Kidney (tissue), 14 donors: ENCODE results near the gene MLN. TPM values are rescaled to one million over a fixed set of nuclear protein-coding genes. Genes with fewer than 3 reads are reported as not detected.

Experiments used
- DNase-seq, 5 donors: peaks; one replicate each; pipeline ENCODE4 v3.0.0-alpha.2; 2013 to 2020
- FAIRE-seq: peaks from 2 replicates; lab custom pipeline; 2012; peaks lifted over from hg19 to GRCh38; lab: Jason Lieb, UNC
- H3K27ac ChIP-seq, 2 donors: one replicate each; pipeline ENCODE4 v1.7.0; 2013; ENCODE audit warnings: low read depth in 2 of 2, low read length in 2 of 2, inconsistent platforms in 1 of 2
- H3K27me3 ChIP-seq: one replicate; pipeline ENCODE4 v1.7.1; 2013; ENCODE audit warnings: low read length, inconsistent platforms; ENCODE audit not compliant: control insufficient read depth, insufficient read depth
- H3K36me3 ChIP-seq, 3 donors: one replicate each; pipeline versions ENCODE4 v1.7.0 to v1.7.1; 2013; ENCODE audit warnings: low read length in 3 of 3, control low read depth in 1 of 3, inconsistent platforms in 1 of 3; ENCODE audit not compliant: insufficient read depth in 3 of 3, control insufficient read depth in 2 of 3
- H3K4me1 ChIP-seq, 3 donors: one replicate each; pipeline versions ENCODE4 v1.7.0 to v1.7.1; 2013; ENCODE audit warnings: low read length in 3 of 3, inconsistent platforms in 1 of 3, low read depth in 1 of 3; ENCODE audit not compliant: control insufficient read depth in 2 of 3, insufficient read depth in 2 of 3
- H3K4me3 ChIP-seq, 3 donors: one replicate each; pipeline versions ENCODE4 v1.7.0 to v1.8.1; 2013; ENCODE audit warnings: low read length in 3 of 3, control low read depth in 1 of 3, inconsistent platforms in 1 of 3
- H3K9ac ChIP-seq, 3 donors: one replicate each; pipeline versions ENCODE4 v1.7.0 to v1.7.1; 2013; ENCODE audit warnings: low read length in 3 of 3, control low read depth in 1 of 3, inconsistent platforms in 1 of 3
- H3K9me3 ChIP-seq, 3 donors: one replicate each; pipeline versions ENCODE4 v1.7.0 to v1.7.1; 2013; ENCODE audit warnings: low read length in 3 of 3, control low read depth in 1 of 3, inconsistent platforms in 1 of 3; ENCODE audit not compliant: control insufficient read depth in 2 of 3, insufficient read depth in 1 of 3
- intact Hi-C: fragments of 100-400 bp; cut with DNase I; formaldehyde crosslinking; loops from one replicate; pipeline ENCODE4 v1.11.1; 2022
- polyA plus RNA-seq: library from polyadenylated mRNA; stranded (reverse); fragments of 350-450 nt; fragmentation: Illumina TruSeq; extraction: RNeasy Lipid Tissue Mini Kit (QIAGEN cat#74804); gene quantifications from one replicate; pipeline ENCODE4 v1.2.3, GENCODE V29; 2014; ENCODE audit warnings: low read depth, low replicate concordance; ENCODE audit not compliant: insufficient read depth
- total RNA-seq: library from RNA; stranded (reverse); fragmentation: NEBNext Ultra II Directional; extraction: Animal tissue kit (Norgen Biotek cat#: 25700); gene quantifications from one replicate; pipeline ENCODE4 v1.2.1, GENCODE V29; 2021
- TF ChIP-seq, protein P1 (sequence below): IDR thresholded peaks from 3 replicates; pipeline ENCODE4 v1.5.1; 2012; ENCODE audit warnings: mild to moderate bottlenecking, moderate library complexity, borderline replicate concordance; ENCODE audit not compliant: insufficient read depth; ENCODE audit errors: extremely low read depth
- donor health status: control.
- donor health status: control.
- donor health status: control.
- donor health status: control.
- donor health status: control.
- donor health status: DM: yes; HTN: yes; CAD: no.
- donor health status: Normal renal cell carcinoma (clear cell type).

The MLN gene
- total and polyA plus RNA-seq, 2 donors from 2014 or later, result not detected

DNA sequence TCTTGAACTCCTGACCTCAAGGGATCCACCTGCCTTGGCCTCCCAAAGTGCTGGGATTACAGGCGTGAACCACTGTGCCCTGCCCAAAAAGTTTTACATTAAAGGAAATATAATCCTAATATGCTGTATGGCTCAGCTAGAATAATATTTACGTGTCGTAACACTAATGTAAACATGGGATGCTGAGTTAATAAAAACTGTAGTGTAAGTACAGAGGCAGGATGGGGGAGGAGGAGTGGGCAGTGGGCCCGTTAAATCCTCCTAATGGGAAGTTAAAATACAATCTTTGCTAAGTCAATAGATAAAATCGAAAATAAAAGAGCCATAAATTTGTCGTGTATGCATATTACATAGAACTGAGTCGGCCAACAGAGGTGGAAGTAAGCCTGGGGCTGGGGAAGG lies 45.0 kb downstream of the MLN start:
- peak in 1 of 5 donors; percentile 65 for DNase-seq
- Histone ChIP-seq H3K27ac (no peak overlapping the region), H3K4me1 (peaks cover 0 to 10% (median 6%) of the 10 kb centered on the region in 3 donors)

DNA sequence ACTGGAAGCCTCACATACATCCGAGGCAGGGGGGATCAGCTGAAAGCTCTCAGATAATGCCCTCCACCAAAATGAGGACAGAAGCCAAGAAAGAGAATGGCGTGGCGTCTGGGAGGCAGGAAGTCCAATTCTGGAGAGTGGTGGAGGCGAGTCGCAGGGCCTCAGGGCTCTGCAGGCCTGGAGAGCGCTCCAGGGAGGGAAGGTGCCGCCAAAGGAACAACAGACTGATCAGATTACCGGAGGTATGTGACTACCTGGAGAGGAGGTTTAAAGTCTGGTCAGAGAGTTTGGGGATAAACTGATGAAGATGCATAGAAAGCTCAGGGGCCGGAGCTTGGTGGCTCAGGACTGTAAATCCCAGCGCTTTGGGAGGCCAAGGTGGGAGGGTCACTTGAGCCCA lies 45.9 kb downstream of the MLN start:
- DNase-seq, result no peak
- H3K4me1 ChIP-seq, result peaks cover 0 to 10% (median 6%) of the 10 kb centered on the region in 3 donors
- intact Hi-C loops, result no loop called here

More for the DNA sequence above, 45.0 kb downstream of the MLN start:
- Histone ChIP-seq H3K27me3 (no peaks in the 10 kb centered on the region), H3K36me3 (no peaks in the 10 kb centered on the region), H3K9me3 (no peaks in the 10 kb centered on the region), H3K9ac (no peak overlapping the region), H3K4me3 (no peak overlapping the region)
- TF ChIP-seq, protein P1, sequence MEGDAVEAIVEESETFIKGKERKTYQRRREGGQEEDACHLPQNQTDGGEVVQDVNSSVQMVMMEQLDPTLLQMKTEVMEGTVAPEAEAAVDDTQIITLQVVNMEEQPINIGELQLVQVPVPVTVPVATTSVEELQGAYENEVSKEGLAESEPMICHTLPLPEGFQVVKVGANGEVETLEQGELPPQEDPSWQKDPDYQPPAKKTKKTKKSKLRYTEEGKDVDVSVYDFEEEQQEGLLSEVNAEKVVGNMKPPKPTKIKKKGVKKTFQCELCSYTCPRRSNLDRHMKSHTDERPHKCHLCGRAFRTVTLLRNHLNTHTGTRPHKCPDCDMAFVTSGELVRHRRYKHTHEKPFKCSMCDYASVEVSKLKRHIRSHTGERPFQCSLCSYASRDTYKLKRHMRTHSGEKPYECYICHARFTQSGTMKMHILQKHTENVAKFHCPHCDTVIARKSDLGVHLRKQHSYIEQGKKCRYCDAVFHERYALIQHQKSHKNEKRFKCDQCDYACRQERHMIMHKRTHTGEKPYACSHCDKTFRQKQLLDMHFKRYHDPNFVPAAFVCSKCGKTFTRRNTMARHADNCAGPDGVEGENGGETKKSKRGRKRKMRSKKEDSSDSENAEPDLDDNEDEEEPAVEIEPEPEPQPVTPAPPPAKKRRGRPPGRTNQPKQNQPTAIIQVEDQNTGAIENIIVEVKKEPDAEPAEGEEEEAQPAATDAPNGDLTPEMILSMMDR, result no peak
- intact Hi-C loops, result no loop called here
- FAIRE-seq, result no peak

DNA sequence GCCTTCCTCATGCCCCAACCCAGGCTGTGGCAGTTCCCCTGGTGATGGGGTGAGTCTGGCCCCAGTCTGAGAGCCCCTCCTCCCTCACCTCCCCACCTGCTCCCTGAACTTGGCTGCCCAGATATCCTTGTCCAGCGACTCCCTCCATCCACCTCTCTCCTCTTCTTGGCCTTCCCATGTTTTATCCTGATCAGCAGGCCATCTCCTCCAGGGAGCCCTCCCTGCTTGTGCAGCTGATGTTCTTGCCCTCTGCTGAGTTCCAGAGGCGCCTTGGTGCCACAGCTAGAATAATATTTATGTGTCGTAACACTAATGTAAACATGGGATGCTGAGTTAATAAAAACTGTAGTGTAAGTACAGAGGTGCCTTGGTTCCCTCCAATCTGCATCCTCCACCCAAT lies 46.7 kb downstream of the MLN start:
- FAIRE-seq (no peak), DNase-seq (no peak)
- H3K27ac ChIP-seq, result no peak overlapping the region
- H3K4me3 ChIP-seq, result no peak overlapping the region
- peaks cover 0 to 7% (median 6%) of the 10 kb centered on the region in 3 donors for H3K4me1 ChIP-seq
- intact Hi-C loops, result no loop called here
- no peaks in the 10 kb centered on the region for H3K9me3 ChIP-seq
- no peaks in the 10 kb centered on the region for H3K36me3 ChIP-seq
- TF ChIP-seq, protein P1, result no peak
- H3K9ac ChIP-seq, result no peak overlapping the region
- no peaks in the 10 kb centered on the region for H3K27me3 ChIP-seq

More for the DNA sequence above, 45.9 kb downstream of the MLN start:
- Histone ChIP-seq H3K9ac (no peak overlapping the region), H3K27me3 (no peaks in the 10 kb centered on the region), H3K4me3 (no peak overlapping the region), H3K9me3 (no peaks in the 10 kb centered on the region), H3K27ac (no peak overlapping the region), H3K36me3 (no peaks in the 10 kb centered on the region)
- TF ChIP-seq, protein P1, result no peak
- FAIRE-seq, result no peak

DNA sequence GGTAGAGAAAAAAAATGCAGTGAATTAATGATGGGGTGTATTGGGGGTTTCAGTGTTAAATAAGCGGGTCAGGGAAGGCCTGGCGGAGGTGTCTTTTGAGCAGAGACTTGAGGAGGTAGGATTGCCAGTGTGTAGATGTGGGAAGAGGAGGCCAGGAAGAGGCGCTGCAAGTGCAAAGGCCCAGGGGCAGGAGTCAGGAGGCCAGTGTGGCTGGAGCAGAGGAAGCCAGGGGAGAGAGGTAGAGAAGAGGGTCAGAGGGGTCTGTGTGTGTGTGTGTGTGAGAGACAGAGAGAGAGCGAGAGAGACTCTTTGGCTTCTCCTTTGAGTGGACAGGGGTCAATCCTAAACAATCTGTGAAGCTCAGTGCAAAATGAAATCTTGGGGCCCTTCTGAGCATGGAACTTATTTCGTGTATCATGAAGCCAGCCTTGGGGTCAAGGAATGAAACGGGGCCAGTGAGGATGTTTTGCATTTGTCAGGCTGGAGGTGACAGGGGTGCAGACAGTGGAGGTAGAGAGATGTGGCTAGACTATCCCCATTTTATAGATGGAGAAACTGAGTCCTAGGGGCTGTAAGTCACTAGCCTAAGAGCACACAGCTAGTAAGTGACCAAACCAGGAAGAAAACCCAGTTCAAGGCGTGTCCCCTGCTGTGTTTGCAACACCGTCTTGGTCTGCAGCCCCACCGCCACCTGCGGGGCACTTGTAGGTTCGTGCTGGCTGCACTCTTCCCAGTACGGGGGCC lies 47.4 kb downstream of the MLN start:
- Histone ChIP-seq H3K36me3 (no peaks in the 10 kb centered on the region), H3K4me1 (peaks cover 0 to 3% (median under 1%) of the 10 kb centered on the region in 3 donors), H3K27me3 (no peaks in the 10 kb centered on the region), H3K4me3 (no peak overlapping the region), H3K9ac (no peak overlapping the region), H3K27ac (no peak overlapping the region), H3K9me3 (no peaks in the 10 kb centered on the region)
- DNase-seq (no peak), FAIRE-seq (no peak)
- TF ChIP-seq, protein P1, result no peak
- intact Hi-C loops, result no loop called here
